WERI-Rb-1 (cell line): ENCODE data around the gene GPR12.

Experiments used
- DNase-seq: peaks from one replicate; pipeline ENCODE4 v3.0.0-alpha.2; 2020
- H3K27ac ChIP-seq: fragments of 250-450 bp; sonication (Bioruptor Pico); 2 replicates; pipeline ENCODE4 v1.5.1; 2020; ENCODE audit warnings: mild to moderate bottlenecking, moderate library complexity
- H3K27me3 ChIP-seq: fragments of 250-450 bp; sonication (Bioruptor Pico); 2 replicates; pipeline ENCODE4 v1.5.1; 2021; ENCODE audit warnings: mild to moderate bottlenecking, low read depth, moderate library complexity; ENCODE audit not compliant: insufficient read depth, severe bottlenecking
- H3K36me3 ChIP-seq: fragments of 250-450 bp; sonication (Bioruptor Pico); 2 replicates; pipeline ENCODE4 v1.5.1; 2020; ENCODE audit warnings: mild to moderate bottlenecking, moderate library complexity
- H3K4me3 ChIP-seq: 2 replicates; pipeline ENCODE4 v1.5.1; 2011; ENCODE audit warnings: low read depth, mild to moderate bottlenecking, control low read depth, low read length
- H3K9me3 ChIP-seq: fragments of 250-450 bp; sonication (Bioruptor Pico); 2 replicates; pipeline ENCODE4 v1.5.1; 2021; ENCODE audit warnings: mild to moderate bottlenecking, moderate library complexity; ENCODE audit not compliant: severe bottlenecking
- TF ChIP-seq, protein P1 (sequence below): IDR thresholded peaks from 2 replicates; pipeline ENCODE4 v1.5.1; 2011; ENCODE audit warnings: low read depth, mild to moderate bottlenecking, control low read depth, inconsistent platforms, low read length

Gene GPR12

DNA sequence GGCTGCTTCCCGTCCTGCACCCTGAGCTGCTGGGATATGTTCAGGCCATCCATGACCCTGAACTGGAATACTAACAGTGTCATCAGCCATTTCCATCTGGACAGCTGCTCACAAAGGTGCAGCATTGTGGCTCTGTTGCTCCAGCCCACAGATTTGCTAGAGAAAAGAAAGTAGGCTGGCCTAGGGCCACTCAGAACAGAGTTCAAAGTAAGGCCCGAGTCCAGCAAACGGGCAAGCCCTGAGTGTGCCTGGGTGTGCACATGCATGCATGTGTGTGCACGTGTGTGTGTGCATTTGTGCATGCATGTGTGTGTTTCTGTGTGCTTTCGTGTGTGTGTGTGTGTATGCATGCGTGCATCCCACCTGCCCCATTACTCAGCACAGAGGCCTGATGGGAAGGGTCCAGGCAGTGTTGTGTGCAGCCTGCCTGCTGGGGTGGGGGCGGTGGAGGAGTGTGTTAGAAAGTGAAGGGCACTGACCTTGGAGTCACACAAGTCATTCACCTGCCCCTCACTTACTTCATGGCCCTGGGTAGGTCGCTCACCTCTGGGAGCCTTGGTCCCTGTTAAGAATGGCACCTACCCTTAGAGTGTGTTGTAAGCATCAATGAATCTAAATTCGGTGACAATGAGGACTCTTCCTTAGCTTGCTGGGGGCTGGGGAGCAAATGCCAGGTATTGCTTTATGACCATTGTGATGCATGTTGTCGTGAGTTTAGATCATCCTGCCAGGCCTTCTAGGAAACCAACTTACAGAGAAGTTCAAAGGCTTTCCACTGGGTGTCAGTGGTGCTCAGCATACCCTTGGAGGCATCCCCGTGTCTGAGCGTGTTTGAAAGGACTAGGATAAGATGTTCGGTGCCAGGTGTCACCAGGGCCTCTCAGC is 53.2 kb downstream of the GPR12 start:
- Histone ChIP-seq H3K36me3 (no peaks in the 10 kb centered on the region), H3K4me3 (no peak overlapping the region), H3K27me3 (no peaks in the 10 kb centered on the region), H3K27ac (no peak overlapping the region), H3K9me3 (peaks cover 5% of the 10 kb centered on the region)
- peak; percentile 87 for DNase-seq
- TF ChIP-seq, protein P1, sequence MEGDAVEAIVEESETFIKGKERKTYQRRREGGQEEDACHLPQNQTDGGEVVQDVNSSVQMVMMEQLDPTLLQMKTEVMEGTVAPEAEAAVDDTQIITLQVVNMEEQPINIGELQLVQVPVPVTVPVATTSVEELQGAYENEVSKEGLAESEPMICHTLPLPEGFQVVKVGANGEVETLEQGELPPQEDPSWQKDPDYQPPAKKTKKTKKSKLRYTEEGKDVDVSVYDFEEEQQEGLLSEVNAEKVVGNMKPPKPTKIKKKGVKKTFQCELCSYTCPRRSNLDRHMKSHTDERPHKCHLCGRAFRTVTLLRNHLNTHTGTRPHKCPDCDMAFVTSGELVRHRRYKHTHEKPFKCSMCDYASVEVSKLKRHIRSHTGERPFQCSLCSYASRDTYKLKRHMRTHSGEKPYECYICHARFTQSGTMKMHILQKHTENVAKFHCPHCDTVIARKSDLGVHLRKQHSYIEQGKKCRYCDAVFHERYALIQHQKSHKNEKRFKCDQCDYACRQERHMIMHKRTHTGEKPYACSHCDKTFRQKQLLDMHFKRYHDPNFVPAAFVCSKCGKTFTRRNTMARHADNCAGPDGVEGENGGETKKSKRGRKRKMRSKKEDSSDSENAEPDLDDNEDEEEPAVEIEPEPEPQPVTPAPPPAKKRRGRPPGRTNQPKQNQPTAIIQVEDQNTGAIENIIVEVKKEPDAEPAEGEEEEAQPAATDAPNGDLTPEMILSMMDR: peak; percentile 96

DNA sequence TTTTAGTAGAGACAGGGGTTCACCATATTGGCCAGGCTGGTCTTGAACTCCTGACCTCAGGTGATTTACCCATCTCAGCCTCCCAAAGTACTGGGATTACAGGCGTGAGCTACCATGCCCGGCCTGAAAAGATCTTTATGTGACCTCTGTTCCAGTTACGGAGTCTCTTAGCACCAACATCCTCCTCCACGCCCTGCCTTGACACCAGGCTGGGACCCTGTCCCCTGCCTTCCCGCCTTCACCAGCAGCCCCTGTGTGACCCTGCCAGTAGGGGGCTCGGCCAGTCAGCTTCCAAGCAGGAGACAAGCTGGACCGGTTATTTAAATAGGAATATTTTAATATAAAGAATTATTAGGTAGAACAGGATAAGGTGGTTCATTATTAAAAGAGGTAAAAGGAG is 54.2 kb downstream of the GPR12 start:
- Histone ChIP-seq H3K27me3 (no peaks in the 10 kb centered on the region), H3K27ac (no peak overlapping the region), H3K4me3 (no peak overlapping the region), H3K9me3 (no peaks in the 10 kb centered on the region), H3K36me3 (no peaks in the 10 kb centered on the region)
- TF ChIP-seq, protein P1: peak; percentile 33
- DNase-seq: no peak

DNA sequence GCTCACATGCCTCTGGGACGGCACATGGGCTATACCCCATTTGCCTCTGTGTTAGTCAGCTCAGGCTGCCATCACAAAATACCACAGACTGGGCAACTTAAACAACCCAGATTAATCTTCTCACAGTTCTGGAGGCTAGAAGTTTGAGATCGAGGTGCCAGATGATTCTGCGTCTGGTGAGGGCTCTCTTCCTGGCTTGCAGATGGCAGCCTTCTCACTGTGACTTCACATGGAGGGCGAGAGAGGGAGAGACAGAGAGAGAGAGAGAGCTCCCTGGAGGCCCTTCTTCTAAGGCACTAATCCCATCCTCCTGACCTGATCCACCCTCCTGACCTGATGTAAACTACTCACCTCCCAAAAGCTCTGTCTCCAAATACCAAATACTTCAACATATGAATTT is 55.0 kb downstream of the GPR12 start:
- Histone ChIP-seq H3K4me3 (no peak overlapping the region), H3K27me3 (no peaks in the 10 kb centered on the region), H3K27ac (no peak overlapping the region), H3K9me3 (no peaks in the 10 kb centered on the region), H3K36me3 (no peaks in the 10 kb centered on the region)
- DNase-seq: peak; percentile 74
- TF ChIP-seq, protein P1: no peak
